Measurements from ENCODE around the gene FASTK. TPM values are rescaled to one million over a fixed set of nuclear protein-coding genes. Genes with fewer than 3 reads are reported as not detected.

The FASTK gene, protein sequence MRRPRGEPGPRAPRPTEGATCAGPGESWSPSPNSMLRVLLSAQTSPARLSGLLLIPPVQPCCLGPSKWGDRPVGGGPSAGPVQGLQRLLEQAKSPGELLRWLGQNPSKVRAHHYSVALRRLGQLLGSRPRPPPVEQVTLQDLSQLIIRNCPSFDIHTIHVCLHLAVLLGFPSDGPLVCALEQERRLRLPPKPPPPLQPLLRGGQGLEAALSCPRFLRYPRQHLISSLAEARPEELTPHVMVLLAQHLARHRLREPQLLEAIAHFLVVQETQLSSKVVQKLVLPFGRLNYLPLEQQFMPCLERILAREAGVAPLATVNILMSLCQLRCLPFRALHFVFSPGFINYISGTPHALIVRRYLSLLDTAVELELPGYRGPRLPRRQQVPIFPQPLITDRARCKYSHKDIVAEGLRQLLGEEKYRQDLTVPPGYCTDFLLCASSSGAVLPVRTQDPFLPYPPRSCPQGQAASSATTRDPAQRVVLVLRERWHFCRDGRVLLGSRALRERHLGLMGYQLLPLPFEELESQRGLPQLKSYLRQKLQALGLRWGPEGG
- total RNA-seq (ENCODE audit: low replicate concordance): 22.4 and 71.0 TPM in 2 replicates

DNA sequence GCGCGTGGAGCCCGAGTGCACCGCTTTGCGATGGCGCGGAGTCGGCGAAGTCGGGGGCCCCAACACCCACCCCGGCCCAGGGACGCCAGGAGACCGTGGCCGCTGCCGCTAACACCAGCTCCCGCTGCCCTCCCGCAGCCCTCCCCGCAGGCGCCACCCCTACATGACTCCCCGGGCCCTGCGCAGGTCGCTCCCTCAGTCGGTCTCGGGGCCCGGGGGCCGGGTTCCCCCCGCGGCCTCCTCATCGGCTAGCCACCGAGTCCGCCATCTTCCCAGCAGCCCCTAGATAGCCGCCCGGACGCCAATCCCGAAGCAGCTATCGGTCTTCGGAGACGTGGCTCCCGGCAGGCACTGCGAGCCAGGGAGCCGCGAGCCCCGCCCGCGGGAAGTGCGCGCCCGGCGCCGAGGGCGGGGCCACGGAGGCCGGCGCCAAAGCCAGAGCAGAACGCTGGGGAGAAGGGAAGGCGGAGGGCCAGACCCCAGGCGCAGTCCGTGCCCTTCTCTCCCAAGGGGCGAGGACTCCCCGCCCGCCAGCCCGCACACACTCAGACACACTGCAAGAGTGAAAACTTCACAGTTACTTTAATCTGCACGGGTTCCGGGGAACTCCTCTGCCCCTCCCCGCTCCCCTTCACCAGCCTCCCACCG, at the start of gene FASTK:
TSS of gene FASTK (minus strand) at position 288 of the 648 bp plus-strand sequence. CDS start at position 245, 43 bp downstream.
- Histone ChIP-seq H3F3A (ENCODE audit: low read depth) (peaks cover 59% of the 10 kb centered on the region), H4K20me1 (ENCODE audit: low read depth) (peaks cover 28% of the 10 kb centered on the region), H3K9me3 (ENCODE audit: low read depth) (no peaks in the 10 kb centered on the region), H3K27me3 (peaks cover 10% of the 10 kb centered on the region), H3K79me2 (ENCODE audit: low read depth) (peaks cover 26% of the 10 kb centered on the region), H3K4me2 (peak within 1 kb of the TSS; percentile 93), H3K4me3 (peak within 1 kb of the TSS; percentile 96), H3K36me3 (no peaks in the 10 kb centered on the region), H2AFZ (replicated peaks) (no peak within 1 kb of the TSS), H3K9ac (peak within 1 kb of the TSS; percentile 85), H3K4me1 (peaks cover 38% of the 10 kb centered on the region), H3K27ac (peak within 1 kb of the TSS; percentile 38)
- no peaks in the 10 kb centered on the region for H3K9me3 Mint-ChIP-seq
- peak; percentile 96 for DNase-seq (ENCODE audit: low spot score)
- TF ChIP-seq CTCF (IDR thresholded peaks at IDR 0.05) (no peak), EZH2 (IDR thresholded peaks at IDR 0.05) (peak; percentile 34), EZH2phosphoT487 (IDR thresholded peaks at IDR 0.05) (no peak)
- H3K27me3 Mint-ChIP-seq (ENCODE audit: insufficient read depth, low read depth): peaks cover 20% of the 10 kb centered on the region
- peak within 1 kb of the TSS; percentile 92 for H3K4me3 Mint-ChIP-seq
- peak within 1 kb of the TSS; percentile 79 for H3K27ac Mint-ChIP-seq
- H3K36me3 Mint-ChIP-seq: peaks cover 5% of the 10 kb centered on the region
- H3K4me1 Mint-ChIP-seq: peaks cover 35% of the 10 kb centered on the region

GRCh38 chr7:151129960-151130591, 49.5 kb upstream of the FASTK start:
- TF ChIP-seq EZH2 (IDR thresholded peaks at IDR 0.05) (no peak), EZH2phosphoT487 (IDR thresholded peaks at IDR 0.05) (no peak), CTCF (IDR thresholded peaks at IDR 0.05) (no peak)
- no peaks in the 10 kb centered on the region for H3K36me3 ChIP-seq
- H3K4me1 Mint-ChIP-seq: peaks cover 8% of the 10 kb centered on the region
- H3K4me3 ChIP-seq: no peak overlapping the region
- H3K27me3 Mint-ChIP-seq (ENCODE audit: insufficient read depth, low read depth): peaks cover 14% of the 10 kb centered on the region
- no peaks in the 10 kb centered on the region for H3K9me3 ChIP-seq (ENCODE audit: low read depth)
- H3K79me2 ChIP-seq (ENCODE audit: low read depth): no peaks in the 10 kb centered on the region
- H3F3A ChIP-seq (ENCODE audit: low read depth): peaks cover 21% of the 10 kb centered on the region
- H2AFZ ChIP-seq (replicated peaks): no peak overlapping the region
- H3K27ac Mint-ChIP-seq: no peak overlapping the region
- peaks cover 8% of the 10 kb centered on the region for H3K4me1 ChIP-seq
- H3K9ac ChIP-seq: no peak overlapping the region
- H3K9me3 Mint-ChIP-seq: no peaks in the 10 kb centered on the region
- H3K4me2 ChIP-seq: no peak overlapping the region
- no peak for DNase-seq (ENCODE audit: low spot score)
- H3K4me3 Mint-ChIP-seq: no peak overlapping the region
- H3K27me3 ChIP-seq: no peaks in the 10 kb centered on the region
- peaks cover 32% of the 10 kb centered on the region for H4K20me1 ChIP-seq (ENCODE audit: low read depth)
- H3K36me3 Mint-ChIP-seq: peaks cover 18% of the 10 kb centered on the region
- H3K27ac ChIP-seq: no peak overlapping the region

DNA sequence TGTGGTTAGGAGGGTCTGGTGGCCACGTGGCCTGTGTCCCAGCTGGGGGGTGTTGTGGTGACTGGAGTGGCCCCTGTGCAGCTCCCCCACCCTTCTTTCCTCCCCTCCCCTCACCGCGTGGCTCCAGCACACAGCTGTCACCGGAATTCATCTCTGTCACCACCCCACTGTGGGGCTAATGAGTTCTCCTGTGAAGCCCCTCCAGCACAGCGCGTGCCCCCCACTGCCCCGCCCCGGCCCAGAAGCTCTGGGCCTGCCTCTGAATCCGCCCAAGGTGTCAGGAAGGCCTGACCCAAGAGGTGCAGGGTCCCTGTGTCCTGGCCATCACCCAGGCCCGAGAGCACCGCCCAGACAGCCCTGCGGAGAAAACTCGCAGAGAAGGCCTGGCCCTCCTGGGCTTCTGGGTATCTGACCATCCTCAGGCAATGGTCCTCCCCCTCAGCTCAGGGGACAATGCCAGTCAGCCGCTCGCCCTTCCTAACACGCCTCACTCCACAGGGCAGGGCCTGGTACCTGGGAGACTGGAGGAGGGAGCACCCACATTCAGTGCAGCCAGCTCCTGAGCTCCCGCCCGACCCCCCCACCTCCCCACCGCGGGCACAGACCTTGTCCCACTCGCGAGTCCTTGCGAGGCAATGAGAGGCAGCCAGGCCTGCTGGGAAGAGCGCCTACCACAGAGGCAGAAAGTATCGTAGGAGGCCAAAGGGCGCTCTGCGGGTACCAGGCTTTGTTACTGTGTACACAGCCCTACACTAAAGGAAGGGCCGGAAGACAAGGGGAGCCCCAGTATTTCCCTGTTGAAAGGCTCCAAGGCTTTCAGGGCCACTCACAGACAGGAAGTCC, 48.7 kb upstream of the FASTK start:
- TF ChIP-seq EZH2 (IDR thresholded peaks at IDR 0.05): no peak
- TF ChIP-seq CTCF (IDR thresholded peaks at IDR 0.05): no peak
- TF ChIP-seq EZH2phosphoT487 (IDR thresholded peaks at IDR 0.05): no peak
- Histone ChIP-seq H3F3A (ENCODE audit: low read depth) (peaks cover 29% of the 10 kb centered on the region), H2AFZ (replicated peaks) (no peak overlapping the region), H3K79me2 (ENCODE audit: low read depth) (no peaks in the 10 kb centered on the region), H3K4me3 (no peak overlapping the region), H3K36me3 (no peaks in the 10 kb centered on the region), H3K27ac (no peak overlapping the region), H3K4me1 (peaks cover 8% of the 10 kb centered on the region), H3K4me2 (no peak overlapping the region), H3K9me3 (ENCODE audit: low read depth) (no peaks in the 10 kb centered on the region), H4K20me1 (ENCODE audit: low read depth) (peaks cover 40% of the 10 kb centered on the region), H3K9ac (no peak overlapping the region), H3K27me3 (no peaks in the 10 kb centered on the region)
- H3K27ac Mint-ChIP-seq: no peak overlapping the region
- H3K27me3 Mint-ChIP-seq (ENCODE audit: insufficient read depth, low read depth): peaks cover 16% of the 10 kb centered on the region
- DNase-seq (ENCODE audit: low spot score): no peak
- H3K36me3 Mint-ChIP-seq: peaks cover 17% of the 10 kb centered on the region
- H3K9me3 Mint-ChIP-seq: no peaks in the 10 kb centered on the region
- peaks cover 15% of the 10 kb centered on the region for H3K4me1 Mint-ChIP-seq
- H3K4me3 Mint-ChIP-seq: no peak overlapping the region
